ENCODE results near the gene CKAP2L.

- TF ChIP-seq CREB5 (CRISPR knock-in tag; IDR thresholded peaks at IDR 0.05; ENCODE audit: low read depth) (no peak), ZNF70 (CRISPR knock-in tag; IDR thresholded peaks at IDR 0.05) (no peak), SNAI2 (CRISPR knock-in tag; IDR thresholded peaks at IDR 0.05) (no peak), ZFP3 (CRISPR knock-in tag; IDR thresholded peaks at IDR 0.05) (no peak), OSR1 (CRISPR knock-in tag; IDR thresholded peaks at IDR 0.05) (no peak), ISL1 (CRISPR knock-in tag; IDR thresholded peaks at IDR 0.05) (no peak), TSHZ2 (CRISPR knock-in tag; IDR thresholded peaks at IDR 0.05) (no peak), GLIS3 (CRISPR knock-in tag; IDR thresholded peaks at IDR 0.05) (no peak), CSRNP3 (CRISPR knock-in tag; IDR thresholded peaks at IDR 0.05) (no peak), ESRRG (CRISPR knock-in tag; IDR thresholded peaks at IDR 0.05) (no peak), TCF4 (CRISPR knock-in tag; IDR thresholded peaks at IDR 0.05; ENCODE audit: borderline replicate concordance) (no peak)
These were observed 58.2 kb downstream of the CKAP2L start for GRCh38 chr2:112706170-112706664.
